GM13977 (cell line): ENCODE results near the gene DDT.
"Not testable (repeated sequence)": the region's sequence is repeated elsewhere in the genome, so short reads cannot be mapped to it uniquely, and the experiment has no call there.

Experiments used
- DNase-seq: peaks from one replicate; pipeline ENCODE4 v3.0.0; 2012; ENCODE audit warnings: low spot score
- CTCF ChIP-seq: IDR thresholded peaks from 2 replicates; pipeline ENCODE4 v1.5.1; 2012; ENCODE audit warnings: mild to moderate bottlenecking, control low read depth; ENCODE audit not compliant: insufficient read depth; ENCODE audit errors: extremely low read depth, missing control alignments
- in situ Hi-C: fragments of 300-500 bp; cut with MboI; formaldehyde crosslinking; loops from one replicate; pipeline ENCODE4 v1.12.0; 2022; ENCODE audit warnings: low sequenced_read_pairs, low pct_unique_long_range_greater_than_20kb, mixed read lengths, inconsistent platforms; ENCODE audit not compliant: unreplicated experiment

DDT gene

GRCh38 chr22:23956301-23956900 lies 17.8 kb downstream of the DDT start:
- in situ Hi-C loops: not testable (repeated sequence)
- peak; percentile 96 for TF ChIP-seq CTCF
- DNase-seq: peak; percentile 67

- in situ Hi-C loops, DNase-seq: not testable (repeated sequence)
Measured at GRCh38 chr22:23955886-23956285, 18.4 kb downstream of the DDT start.

GRCh38 chr22:23954991-23955305 lies 19.3 kb downstream of the DDT start:
- DNase-seq, in situ Hi-C loops: not testable (repeated sequence)

- DNase-seq, in situ Hi-C loops: not testable (repeated sequence)
Measured at GRCh38 chr22:23954193-23954990, 19.8 kb downstream of the DDT start.

GRCh38 chr22:23953485-23953884 lies 20.8 kb downstream of the DDT start:
- DNase-seq, in situ Hi-C loops: not testable (repeated sequence)

- in situ Hi-C loops, DNase-seq: not testable (repeated sequence)
Measured at GRCh38 chr22:23952794-23953405, 21.3 kb downstream of the DDT start.

GRCh38 chr22:23951383-23951782 lies 22.9 kb downstream of the DDT start:
- in situ Hi-C loops, DNase-seq: not testable (repeated sequence)

- DNase-seq, in situ Hi-C loops: not testable (repeated sequence)
Measured at GRCh38 chr22:23949764-23950163, 24.5 kb downstream of the DDT start.

- DNase-seq, in situ Hi-C loops: not testable (repeated sequence)
Measured at GRCh38 chr22:23947391-23947790, 26.9 kb downstream of the DDT start.

- in situ Hi-C loops, DNase-seq: not testable (repeated sequence)
Measured at GRCh38 chr22:23940166-23940565, 34.1 kb downstream of the DDT start.

GRCh38 chr22:23939017-23939357 lies 35.3 kb downstream of the DDT start:
- no peak for DNase-seq
- in situ Hi-C loops: no loop called here
- TF ChIP-seq CTCF: no peak
